ENCODE data around the gene GDAP2.

GRCh38 chr1:117841117-117841650 lies 88.2 kb downstream of the GDAP2 start:
- TF ChIP-seq CTCF (IDR thresholded peaks at IDR 0.05) (no peak), POLR2A (IDR thresholded peaks at IDR 0.05) (no peak), POLR2AphosphoS5 (IDR thresholded peaks at IDR 0.05) (no peak)

All from breast epithelium (tissue), 3 donors.